GM08714 (cell line): Measurements from ENCODE around the gene PKNOX2.

Experiments used
- H3K4me3 ChIP-seq: fragments of 200-500 bp; sonication (Bioruptor generic); 2 replicates; pipeline ENCODE4 v1.5.1; 2014; ENCODE audit warnings: mild to moderate bottlenecking, low read length, inconsistent platforms
- ZNF274 ChIP-seq: IDR thresholded peaks from 2 replicates; pipeline ENCODE4 v1.6.1; 2012; ENCODE audit warnings: mild to moderate bottlenecking, low read depth, low read length

The PKNOX2 gene

GRCh38 chr11:125235071-125235471 is 70.5 kb downstream of the PKNOX2 start:
- H3K4me3 ChIP-seq, result no peak overlapping the region
- TF ChIP-seq ZNF274, result no peak

- no peak for TF ChIP-seq ZNF274
- no peak overlapping the region for H3K4me3 ChIP-seq
These were observed 71.7 kb downstream of the PKNOX2 start for GRCh38 chr11:125236072-125236825.

GRCh38 chr11:125239585-125240560 is 75.3 kb downstream of the PKNOX2 start:
- no peak overlapping the region for H3K4me3 ChIP-seq
- TF ChIP-seq ZNF274, result no peak

DNA sequence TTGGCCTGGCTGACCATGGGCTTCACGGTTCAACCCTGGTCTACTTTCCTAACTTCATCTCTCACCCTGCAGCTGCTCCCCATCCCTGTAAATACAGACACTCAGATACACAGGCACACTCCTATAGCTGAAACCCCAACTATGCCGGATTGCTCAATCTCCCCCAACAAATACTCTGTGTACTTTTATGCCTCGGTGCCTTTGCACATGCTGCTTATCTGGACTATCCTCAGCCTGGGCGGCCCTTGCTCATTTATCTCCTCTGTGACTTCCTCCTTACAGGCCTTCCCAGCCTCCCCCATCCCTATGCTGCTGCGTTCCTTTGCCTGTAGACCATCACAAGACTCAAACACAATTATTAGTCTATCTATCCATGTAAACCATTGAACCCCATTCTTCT is 76.6 kb downstream of the PKNOX2 start:
- no peak overlapping the region for H3K4me3 ChIP-seq
- no peak for TF ChIP-seq ZNF274

GRCh38 chr11:125242141-125242775 is 77.7 kb downstream of the PKNOX2 start:
- H3K4me3 ChIP-seq, result no peak overlapping the region
- TF ChIP-seq ZNF274, result no peak

DNA sequence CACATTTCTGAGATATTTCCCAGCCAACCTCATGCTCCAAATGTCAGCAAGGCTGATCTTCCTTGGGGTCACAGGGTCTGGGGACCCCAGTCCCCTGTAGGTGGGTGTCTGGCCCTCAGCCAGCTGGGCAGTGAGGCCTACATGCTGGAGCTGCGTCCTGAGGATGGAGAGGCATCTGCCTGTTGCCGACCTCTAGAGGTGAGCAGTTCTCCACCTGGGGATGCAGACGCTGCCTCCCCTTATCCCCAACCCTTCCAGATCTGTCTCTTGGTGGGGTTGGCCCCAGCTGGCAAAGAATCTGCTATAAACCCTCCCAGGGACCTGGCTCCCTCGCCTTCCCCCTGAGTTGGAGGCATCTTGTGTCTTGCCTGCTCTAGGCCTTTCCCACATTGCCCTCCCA is 79.6 kb downstream of the PKNOX2 start:
- no peak for TF ChIP-seq ZNF274
- no peak overlapping the region for H3K4me3 ChIP-seq

DNA sequence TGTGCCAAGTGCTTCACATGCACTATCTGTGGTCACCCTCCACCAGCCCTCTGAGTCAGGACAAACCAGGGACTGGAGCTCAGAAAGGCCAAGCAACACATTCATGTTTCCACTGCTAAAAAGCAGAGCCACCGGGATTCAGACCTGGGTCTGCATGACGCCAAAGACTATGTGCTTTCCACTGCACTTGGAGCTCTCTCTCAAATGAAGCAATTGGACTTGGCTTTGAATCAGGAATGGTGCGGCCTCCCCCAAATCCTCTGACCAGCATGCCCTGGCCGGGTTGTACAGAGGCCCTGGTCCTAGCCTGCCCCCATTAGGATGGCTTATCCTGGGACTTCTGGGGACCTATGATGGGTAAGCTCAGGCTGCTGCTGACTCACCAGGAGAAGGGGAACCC is 80.7 kb downstream of the PKNOX2 start:
- no peak overlapping the region for H3K4me3 ChIP-seq
- TF ChIP-seq ZNF274, result no peak

GRCh38 chr11:125247431-125247830 is 82.9 kb downstream of the PKNOX2 start:
- no peak overlapping the region for H3K4me3 ChIP-seq
- no peak for TF ChIP-seq ZNF274

DNA sequence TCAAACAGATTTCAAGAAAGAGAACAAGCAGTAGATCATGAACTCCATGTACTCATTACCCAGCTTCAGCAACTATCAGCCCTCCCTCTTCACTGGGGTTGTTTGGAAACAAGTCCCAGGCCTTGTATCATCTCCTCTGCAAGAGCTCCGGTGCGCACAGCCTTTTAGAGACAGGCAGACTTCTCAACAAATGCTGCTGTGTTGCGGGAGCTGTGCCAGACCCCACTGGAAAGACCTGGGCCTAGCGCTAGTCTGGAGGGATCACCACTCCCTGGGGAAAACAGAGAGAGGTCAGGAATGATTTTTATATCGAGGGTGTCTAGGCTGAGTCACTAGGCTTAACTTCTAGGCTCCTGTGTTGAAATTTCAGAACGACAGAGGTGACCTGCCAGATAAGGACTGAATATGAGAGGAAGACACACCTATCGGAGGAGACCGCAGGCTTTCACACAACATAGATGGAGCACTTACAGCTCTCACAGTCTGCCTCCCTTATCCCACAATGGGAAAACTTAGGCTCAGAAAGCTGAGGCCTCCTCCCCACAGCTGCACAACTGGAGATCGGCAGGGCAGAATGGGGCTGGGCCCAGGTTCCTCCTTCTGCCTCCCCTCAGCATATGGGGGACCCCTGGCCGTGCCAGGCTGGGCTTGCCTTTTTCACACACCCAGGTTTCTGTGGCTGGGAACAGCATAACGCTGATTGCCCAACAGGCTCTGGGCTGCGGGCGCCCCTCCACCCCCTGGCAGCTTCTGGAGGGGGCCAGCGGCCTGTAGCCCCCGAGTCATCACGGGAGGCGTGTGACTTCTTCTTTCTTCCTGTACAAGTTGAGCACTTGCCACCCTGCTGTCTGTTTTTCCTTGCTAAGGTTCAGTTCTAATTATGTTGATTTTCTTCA is 86.0 kb downstream of the PKNOX2 start:
- TF ChIP-seq ZNF274, result no peak
- H3K4me3 ChIP-seq, result no peak overlapping the region

- no peak overlapping the region for H3K4me3 ChIP-seq
- TF ChIP-seq ZNF274, result no peak
These were observed 86.6 kb downstream of the PKNOX2 start for GRCh38 chr11:125251214-125251545.

DNA sequence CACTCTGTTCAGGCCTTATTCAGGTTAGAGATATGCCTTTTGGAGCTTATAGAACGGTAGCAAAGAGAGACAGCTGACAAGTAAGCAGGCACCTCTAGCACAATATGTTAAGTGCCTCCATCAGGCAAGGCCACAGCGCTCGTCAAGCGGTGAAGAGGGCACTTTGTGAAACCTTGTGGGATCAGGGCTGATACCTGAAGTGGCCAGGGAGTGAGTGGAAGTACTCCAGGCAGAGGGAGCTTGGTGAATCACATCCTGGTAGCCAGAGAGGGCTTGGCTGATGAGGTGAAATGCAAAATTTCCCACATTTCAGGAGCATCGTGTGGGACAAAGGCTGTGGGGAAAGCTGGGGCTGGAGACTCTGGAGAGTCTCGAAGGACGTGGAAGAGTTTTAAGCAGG is 87.4 kb downstream of the PKNOX2 start:
- no peak for TF ChIP-seq ZNF274
- no peak overlapping the region for H3K4me3 ChIP-seq

DNA sequence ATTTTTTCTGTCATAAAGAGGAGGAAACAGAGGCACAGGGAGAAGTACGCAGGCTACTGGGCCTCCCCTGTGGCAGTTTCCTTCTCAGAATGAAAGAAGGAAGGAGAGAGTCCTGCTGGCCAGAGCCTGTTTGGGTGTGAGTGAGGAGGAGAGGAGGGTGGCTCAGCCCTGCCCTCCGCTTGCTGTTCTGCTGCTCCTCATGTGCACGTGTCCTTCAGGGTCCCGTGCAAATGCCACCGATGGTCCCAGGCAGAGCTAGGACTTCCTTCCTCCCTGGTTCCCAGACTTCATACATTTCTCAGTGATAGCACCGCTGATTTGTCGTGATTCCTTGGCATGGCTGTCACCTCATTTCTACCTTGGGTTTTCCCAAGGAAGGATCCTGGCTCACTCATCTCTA is 88.7 kb downstream of the PKNOX2 start:
- no peak for TF ChIP-seq ZNF274
- no peak overlapping the region for H3K4me3 ChIP-seq

GRCh38 chr11:125253795-125254525 is 89.4 kb downstream of the PKNOX2 start:
- H3K4me3 ChIP-seq, result no peak overlapping the region
- TF ChIP-seq ZNF274, result no peak
